KBM-7 (cell line): ENCODE measurements around the gene D2HGDH.

Experiments used
- DNase-seq: peaks from one replicate; pipeline ENCODE4 v3.0.0-alpha.2; 2015
- in situ Hi-C: fragments of 300-500 bp; cut with MboI; formaldehyde crosslinking; loops from 2 replicates; pipeline ENCODE4 v1.14.3; 2020; ENCODE audit warnings: low sequenced_read_pairs, low pct_unique_long_range_greater_than_20kb, mixed read lengths

The D2HGDH gene

GRCh38 chr2:241763551-241764274, 29.3 kb downstream of the D2HGDH start:
- in situ Hi-C loops: no loop called here
- no peak for DNase-seq

GRCh38 chr2:241764275-241765241, 30.1 kb downstream of the D2HGDH start:
- DNase-seq: no peak
- in situ Hi-C loops: no loop called here

DNA sequence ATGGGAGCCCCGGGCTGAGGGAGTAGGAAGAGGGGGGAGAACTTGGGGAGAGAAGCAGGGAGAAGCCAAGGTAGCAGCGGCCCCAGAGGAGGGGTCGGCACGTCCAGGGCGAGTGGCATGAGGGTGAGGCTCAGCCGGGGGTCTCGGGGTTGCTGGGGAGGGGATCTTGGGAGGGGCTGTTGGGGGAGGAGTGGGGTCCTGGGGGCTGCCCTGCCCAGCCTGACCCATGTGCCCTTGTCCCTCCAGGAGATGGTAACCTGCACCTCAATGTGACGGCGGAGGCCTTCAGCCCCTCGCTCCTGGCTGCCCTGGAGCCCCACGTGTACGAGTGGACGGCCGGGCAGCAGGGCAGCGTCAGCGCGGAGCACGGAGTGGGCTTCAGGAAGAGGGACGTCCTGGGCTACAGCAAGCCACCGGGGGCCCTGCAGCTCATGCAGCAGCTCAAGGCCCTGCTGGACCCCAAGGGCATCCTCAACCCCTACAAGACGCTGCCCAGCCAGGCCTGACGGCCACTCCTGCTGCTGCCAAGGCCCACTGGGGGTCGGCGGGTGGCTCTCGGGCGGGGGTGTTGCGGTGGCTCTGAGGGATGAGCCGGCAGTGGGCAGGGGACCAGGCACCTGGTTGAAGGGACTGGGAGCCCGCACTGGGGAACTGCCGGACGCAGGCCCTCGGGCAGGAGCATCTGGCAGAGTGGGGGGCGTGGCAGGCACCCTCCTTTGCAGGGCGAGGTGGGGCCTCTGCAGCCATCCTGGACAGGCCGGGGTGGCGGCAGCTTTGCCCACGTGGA, 33.2 kb downstream of the D2HGDH start:
- no peak for DNase-seq
- in situ Hi-C loops: no loop called here

GRCh38 chr2:241768251-241768711, 33.9 kb downstream of the D2HGDH start:
- in situ Hi-C loops: no loop called here
- no peak for DNase-seq

DNA sequence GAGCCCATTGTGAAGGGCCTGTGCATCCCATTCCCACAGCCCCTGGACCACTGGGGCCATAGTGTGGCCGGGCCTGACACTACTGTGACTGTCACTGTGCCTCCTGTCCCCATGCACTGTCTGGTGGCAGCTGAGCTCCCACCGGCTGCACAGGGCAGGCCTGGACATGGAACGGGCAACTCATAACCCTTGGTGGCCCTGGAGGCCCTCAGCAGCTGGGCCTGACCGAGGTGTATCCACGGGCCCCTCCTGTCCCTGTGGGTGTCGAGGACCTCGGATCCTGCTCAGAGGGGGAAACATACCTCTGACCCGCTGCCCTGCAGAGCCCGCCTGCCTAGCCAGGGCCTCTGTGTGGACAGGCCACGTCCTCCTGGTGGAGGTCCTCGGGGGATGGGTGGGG, 34.4 kb downstream of the D2HGDH start:
- DNase-seq: no peak
- in situ Hi-C loops: no loop called here

GRCh38 chr2:241769819-241770184, 35.4 kb downstream of the D2HGDH start:
- DNase-seq: no peak
- in situ Hi-C loops: no loop called here

DNA sequence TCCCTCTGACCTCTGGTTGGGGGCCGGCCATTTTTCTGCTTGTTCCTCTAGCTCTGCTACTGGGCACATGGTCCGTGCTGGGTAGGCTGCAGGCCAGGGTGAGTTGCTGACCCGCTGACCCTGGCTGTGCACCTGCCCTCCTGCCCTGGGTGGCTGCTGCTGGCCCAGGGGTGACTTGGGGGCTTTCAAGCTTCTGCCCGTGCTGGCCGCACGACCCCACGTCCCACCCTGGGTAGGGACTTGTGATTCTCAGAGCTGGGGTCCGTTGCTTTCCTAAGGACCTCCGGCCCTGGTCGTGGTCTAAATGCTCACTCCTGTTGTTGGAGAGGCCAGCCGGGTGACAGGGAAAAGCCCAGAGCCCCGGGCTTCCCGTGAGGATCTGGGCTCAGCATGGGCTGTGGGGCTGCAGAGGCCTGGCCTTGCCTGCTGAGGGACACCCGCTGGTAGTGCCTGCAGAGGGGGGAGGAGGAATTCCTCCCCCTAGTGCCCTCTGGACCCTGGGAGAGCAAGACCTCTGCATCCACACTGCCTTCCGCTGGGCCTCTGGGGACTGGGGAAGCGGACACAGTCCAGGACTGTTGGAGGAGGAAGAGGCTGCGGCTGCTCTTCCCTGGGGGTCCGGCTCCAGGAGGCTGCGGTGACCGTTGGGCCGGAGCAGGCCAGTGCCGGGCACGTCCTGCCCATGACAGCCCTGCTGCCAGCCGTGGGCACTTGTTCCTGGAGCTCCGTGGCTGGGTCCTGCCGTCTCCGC, 35.9 kb downstream of the D2HGDH start:
- DNase-seq: no peak
- in situ Hi-C loops: no loop called here

GRCh38 chr2:241770936-241771285, 36.5 kb downstream of the D2HGDH start:
- DNase-seq: no peak
- in situ Hi-C loops: no loop called here

DNA sequence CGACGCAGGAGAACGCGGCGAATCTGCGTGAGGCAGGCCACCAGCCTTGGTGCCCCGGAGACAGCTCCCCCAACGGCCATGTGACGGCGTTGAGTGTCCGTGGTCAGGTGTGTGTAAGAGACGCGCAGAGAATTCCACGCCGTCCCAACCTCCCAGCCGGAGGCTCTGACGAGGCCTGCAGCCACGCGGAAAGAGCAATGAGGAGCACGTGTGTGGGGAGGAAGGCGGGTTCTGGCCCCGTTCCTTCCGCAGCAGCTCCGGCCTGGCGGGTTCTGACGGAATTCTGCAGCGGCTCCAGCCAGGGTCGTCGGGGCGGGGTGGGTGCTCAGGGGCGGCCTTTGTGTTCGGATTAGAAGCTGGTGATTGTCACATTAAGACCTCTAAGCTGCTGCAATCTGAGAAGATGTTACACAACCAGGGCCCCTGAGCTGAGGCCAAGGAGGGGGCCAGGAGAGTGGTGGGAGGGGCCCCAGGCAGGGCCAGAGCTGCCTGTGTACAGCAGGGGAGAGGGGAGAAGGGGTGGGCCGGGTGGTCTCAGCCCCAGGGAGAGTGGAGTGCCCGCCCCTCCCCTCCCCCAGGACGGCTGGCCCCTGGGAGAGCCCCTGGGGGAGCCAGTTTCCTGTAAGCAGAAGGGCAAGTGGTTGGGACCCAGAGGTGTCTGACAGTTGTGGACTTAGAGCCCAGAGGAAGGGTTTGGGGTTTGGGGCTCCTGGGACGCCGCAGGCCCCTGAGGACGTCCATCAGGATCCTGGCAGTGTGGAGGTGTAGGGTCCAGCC, 37.0 kb downstream of the D2HGDH start:
- DNase-seq: no peak
- in situ Hi-C loops: no loop called here

GRCh38 chr2:241772063-241772499, 37.7 kb downstream of the D2HGDH start:
- DNase-seq: no peak
- in situ Hi-C loops: no loop called here

- no peak for DNase-seq
- in situ Hi-C loops: no loop called here
Observed at GRCh38 chr2:241773511-241774418, 39.3 kb downstream of the D2HGDH start.

GRCh38 chr2:241774419-241775222, 40.2 kb downstream of the D2HGDH start:
- in situ Hi-C loops: no loop called here
- no peak for DNase-seq

- in situ Hi-C loops: no loop called here
- DNase-seq: no peak
Observed at GRCh38 chr2:241775223-241776177, 41.1 kb downstream of the D2HGDH start.

- in situ Hi-C loops: no loop called here
- no peak for DNase-seq
Observed at GRCh38 chr2:241776336-241777169, 42.1 kb downstream of the D2HGDH start, which contains the start of gene GAL3ST2. GAL3ST2 (plus strand) TSS chr2:241776822; CDS start chr2:241776956, 134 bp downstream.
